Stimulated activated CD4-positive, alpha-beta T cell treated with anti-CD3 and anti-CD28 coated beads, Interleukin-1b, Interleukin-23, amount 100 ng/mL, for 24 hours (primary cell): ENCODE data around the gene KATNB1.
"Not testable (repeated sequence)": the region's sequence is repeated elsewhere in the genome, so short reads cannot be mapped to it uniquely, and the experiment has no call there.

Source experiments
- DNase-seq, 4 experiments: peaks; one replicate each; pipeline ENCODE4 v3.0.0-alpha.2; 2020; ENCODE audit warnings: low read depth in 4 of 4, low spot score in 1 of 4

The KATNB1 gene

GRCh38 chr16:57770361-57770760 is 34.8 kb downstream of the KATNB1 start:
- DNase-seq, result no peak

- no peak for DNase-seq
These were observed 35.7 kb downstream of the KATNB1 start for GRCh38 chr16:57771141-57771785.

- no peak for DNase-seq
These were observed 37.4 kb downstream of the KATNB1 start for GRCh38 chr16:57773019-57773418.

- DNase-seq, result no peak
These were observed 38.2 kb downstream of the KATNB1 start for GRCh38 chr16:57773655-57774295.

- DNase-seq, result no peak
These were observed 39.2 kb downstream of the KATNB1 start for GRCh38 chr16:57774705-57775285.

- DNase-seq, result no peak
These were observed 40.3 kb downstream of the KATNB1 start for GRCh38 chr16:57775661-57776469.

- DNase-seq, result no peak
These were observed 43.1 kb downstream of the KATNB1 start for GRCh38 chr16:57778658-57779057.

- not testable (repeated sequence) for DNase-seq
These were observed 44.3 kb downstream of the KATNB1 start for GRCh38 chr16:57779836-57780235.

- no peak for DNase-seq
These were observed 45.8 kb downstream of the KATNB1 start for GRCh38 chr16:57781349-57781740.

GRCh38 chr16:57781741-57782606 is 46.4 kb downstream of the KATNB1 start:
- no peak for DNase-seq

GRCh38 chr16:57782607-57783055 is 47.1 kb downstream of the KATNB1 start:
- DNase-seq, result not testable (repeated sequence)

- DNase-seq, result no peak
These were observed 47.5 kb downstream of the KATNB1 start for GRCh38 chr16:57783116-57783515.

GRCh38 chr16:57783883-57784282 is 48.3 kb downstream of the KATNB1 start:
- DNase-seq, result no peak

- DNase-seq, result no peak
These were observed 48.8 kb downstream of the KATNB1 start for GRCh38 chr16:57784334-57784733.

- no peak for DNase-seq
These were observed 49.8 kb downstream of the KATNB1 start for GRCh38 chr16:57785385-57785784.

GRCh38 chr16:57785924-57786323 is 50.4 kb downstream of the KATNB1 start:
- DNase-seq, result no peak

GRCh38 chr16:57786632-57787518 is 51.3 kb downstream of the KATNB1 start:
- no peak for DNase-seq

- no peak for DNase-seq
These were observed 51.9 kb downstream of the KATNB1 start for GRCh38 chr16:57787519-57787905.

- no peak for DNase-seq
These were observed 52.8 kb downstream of the KATNB1 start for GRCh38 chr16:57788252-57788841.
